Activated effector memory CD4-positive, alpha-beta T cell treated with Interleukin-2 at 50 U/mL for 16 hours (primary cell): ENCODE data around the gene TNS3.

ENCODE experiments used
- DNase-seq: peaks from one replicate; pipeline ENCODE4 v3.0.0-alpha.2; 2020

The TNS3 gene

DNA sequence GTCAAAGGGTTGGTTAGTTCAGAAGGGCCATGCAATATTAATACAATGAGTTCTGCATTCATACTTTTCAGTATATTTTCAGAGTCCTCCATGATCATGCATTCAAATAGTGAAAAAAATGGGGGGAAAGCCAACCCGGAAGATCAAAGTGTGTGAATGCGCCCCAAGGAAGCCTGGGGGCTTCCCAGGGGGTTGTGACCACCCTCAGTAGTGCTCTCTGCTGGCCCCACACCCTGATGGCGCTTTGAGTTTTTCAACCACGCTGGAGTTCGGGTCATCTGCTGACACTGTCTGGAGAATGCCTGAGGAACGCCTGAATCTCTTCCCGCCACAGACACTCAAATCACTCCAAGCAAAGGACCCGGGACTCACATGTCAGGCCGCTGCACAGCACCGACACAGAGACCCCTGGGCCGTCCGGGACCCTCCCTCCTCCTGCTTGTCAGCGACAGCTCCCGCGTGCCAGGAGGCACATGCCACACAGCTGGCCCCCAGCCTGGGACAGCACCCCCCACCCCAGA, 1.0 kb downstream of the TNS3 start:
- no peak for DNase-seq

- no peak for DNase-seq
Measured at GRCh38 chr7:47580175-47580706, 1.7 kb downstream of the TNS3 start.

- DNase-seq, result no peak
Measured at GRCh38 chr7:47579458-47579857, 2.5 kb downstream of the TNS3 start.

- no peak for DNase-seq
Measured at GRCh38 chr7:47578579-47579270, 3.2 kb downstream of the TNS3 start.

DNA sequence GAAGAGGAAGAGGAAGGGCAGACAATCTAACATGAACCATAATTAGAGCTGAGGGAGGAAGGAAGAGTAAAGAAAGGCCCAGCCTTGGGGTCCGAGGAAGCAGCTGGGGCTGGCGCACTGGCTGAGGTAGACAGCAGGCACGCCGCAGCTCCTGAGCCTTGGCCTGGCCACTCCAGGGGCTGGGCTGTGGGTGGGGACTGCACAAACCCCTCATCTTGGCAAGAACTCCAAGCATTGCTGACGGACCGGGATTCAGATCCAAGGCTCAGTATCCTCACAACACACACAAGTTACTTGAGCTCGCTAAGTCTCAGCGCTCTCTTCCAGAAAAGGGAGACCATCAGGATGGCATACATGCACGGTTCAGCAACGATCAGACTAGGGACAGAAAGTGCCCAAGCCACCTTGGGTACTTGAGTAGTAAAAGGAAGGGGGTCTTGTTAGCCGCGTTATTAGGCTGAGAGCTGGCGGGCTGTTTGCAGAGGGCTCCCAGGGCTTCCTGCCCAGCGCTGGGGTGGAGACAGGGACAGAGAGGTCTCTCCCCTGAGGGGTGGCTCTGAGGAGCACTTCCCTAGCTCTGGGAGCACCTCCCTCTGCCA, 4.5 kb downstream of the TNS3 start:
- DNase-seq, result no peak

GRCh38 chr7:47576866-47577306, 5.0 kb downstream of the TNS3 start:
- DNase-seq, result no peak

GRCh38 chr7:47576031-47576865, 5.7 kb downstream of the TNS3 start:
- no peak for DNase-seq

- DNase-seq, result no peak
Measured at GRCh38 chr7:47574482-47575329, 7.2 kb downstream of the TNS3 start.

- no peak for DNase-seq
Measured at GRCh38 chr7:47573758-47574481, 8.0 kb downstream of the TNS3 start.

DNA sequence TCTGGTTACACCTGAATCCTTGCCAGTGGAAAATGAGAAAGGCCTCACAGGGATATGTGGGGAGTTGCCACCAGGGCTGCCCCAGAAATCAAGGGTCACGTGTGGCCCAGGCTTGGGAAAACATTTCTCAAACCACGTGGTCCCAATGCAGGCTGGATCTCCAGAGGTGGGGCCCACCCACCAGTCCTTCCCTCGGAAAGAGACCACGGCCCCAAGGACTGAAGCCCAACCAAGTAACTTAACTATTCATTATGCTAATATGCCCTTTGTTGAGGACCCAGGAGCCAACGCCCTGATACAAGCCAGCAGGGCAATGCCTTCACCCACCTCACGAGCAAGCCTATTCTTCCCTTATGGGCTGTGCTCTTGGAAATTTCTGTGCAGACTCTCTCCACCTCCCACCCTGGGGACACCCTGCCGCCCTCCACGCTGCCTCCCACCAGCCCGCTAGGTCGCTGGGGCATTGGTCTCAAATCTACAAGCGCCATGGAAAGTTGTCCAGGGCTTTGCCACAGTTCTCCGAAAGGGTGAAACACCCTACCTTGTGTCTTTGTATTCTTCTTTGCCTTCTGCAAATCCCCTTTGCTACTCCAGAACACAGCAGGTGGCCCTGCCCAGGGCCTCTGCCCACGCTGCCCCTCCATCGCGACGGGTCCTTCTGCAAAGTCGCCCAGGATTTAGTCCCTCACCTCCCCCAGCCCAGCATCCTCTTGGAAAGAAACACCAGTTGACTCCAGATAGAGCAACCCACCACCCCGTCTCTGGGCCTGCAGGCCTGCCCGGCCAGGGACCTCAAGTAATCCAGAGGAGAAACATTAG, 8.8 kb downstream of the TNS3 start:
- DNase-seq, result no peak

GRCh38 chr7:47572094-47572445, 9.8 kb downstream of the TNS3 start:
- no peak for DNase-seq

GRCh38 chr7:47571331-47572093, 10.4 kb downstream of the TNS3 start:
- no peak for DNase-seq

DNA sequence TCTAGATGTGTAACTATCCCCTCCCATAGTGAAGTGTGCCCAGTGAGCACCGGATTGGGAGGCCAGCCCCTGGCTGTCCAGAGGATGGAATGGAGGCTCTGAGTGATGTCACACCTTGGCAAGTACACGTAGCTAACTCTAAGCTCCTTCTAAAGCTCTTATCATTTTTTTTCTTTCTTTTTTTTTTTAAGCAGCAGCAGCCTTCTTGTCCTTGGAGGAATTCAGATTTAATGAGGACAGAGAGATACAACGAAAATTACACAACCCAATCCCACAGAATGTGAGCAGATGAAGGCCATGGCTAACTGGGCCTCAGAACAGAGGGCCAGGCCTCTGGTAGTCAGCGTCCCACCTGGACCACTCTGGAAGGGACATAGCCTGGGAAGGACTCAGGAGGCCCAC, 11.3 kb downstream of the TNS3 start:
- DNase-seq, result no peak

GRCh38 chr7:47568547-47568946, 13.4 kb downstream of the TNS3 start:
- no peak for DNase-seq

- DNase-seq, result no peak
Measured at GRCh38 chr7:47568056-47568455, 13.9 kb downstream of the TNS3 start.

DNA sequence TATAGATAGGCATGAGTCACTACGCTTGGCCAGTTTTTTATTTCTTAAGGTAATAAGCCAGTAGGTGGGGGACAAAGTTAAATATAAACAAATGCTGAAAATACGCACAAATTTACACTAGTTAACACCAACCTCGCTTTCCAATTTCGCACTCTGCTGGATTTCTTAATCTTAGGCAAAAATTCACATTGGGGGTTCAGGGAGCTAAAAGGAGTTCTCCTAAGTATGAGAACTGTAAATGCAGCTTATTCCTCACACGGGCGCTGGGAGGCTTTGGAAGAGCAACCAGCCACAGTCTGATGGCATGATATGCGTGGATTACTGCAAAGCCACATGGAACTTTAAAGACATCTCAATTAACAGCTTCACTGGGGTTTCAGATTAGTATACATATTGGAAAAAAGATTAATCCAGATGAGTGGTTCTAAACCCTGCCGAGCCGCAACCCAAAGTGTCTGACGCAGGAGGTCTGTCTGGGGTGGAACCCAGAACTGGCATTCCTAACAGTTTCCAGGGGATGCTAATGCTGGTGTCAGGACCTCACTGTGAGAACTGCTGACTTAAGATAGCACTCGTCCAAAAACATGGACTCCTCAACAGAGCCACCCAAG, 16.2 kb downstream of the TNS3 start:
- DNase-seq, result no peak

GRCh38 chr7:47563521-47563920, 18.4 kb downstream of the TNS3 start:
- DNase-seq, result no peak

- no peak for DNase-seq
Measured at GRCh38 chr7:47561715-47562446, 20.0 kb downstream of the TNS3 start.
